Breast epithelium (tissue), 4 donors: ENCODE measurements around the gene SFMBT2. TPM values are rescaled to one million over a fixed set of nuclear protein-coding genes. Genes with fewer than 3 reads are reported as not detected.

Experiments used
- DNase-seq, 2 donors: peaks; one replicate each; pipeline ENCODE4 v3.0.0-alpha.2; 2019; ENCODE audit warnings: low spot score in 2 of 2
- H3K27ac ChIP-seq, 2 donors: fragments of 200-600 bp; sonication (generic) in 1 of 2; one replicate each; pipeline ENCODE4 v1.5.1; 2016 to 2019; ENCODE audit warnings: mild to moderate bottlenecking in 1 of 2
- H3K27me3 ChIP-seq, 2 donors: fragments of 200-600 bp; sonication (generic) in 1 of 2; one replicate each; pipeline versions ENCODE4 v1.5.1 to v1.6.0; 2017 to 2019; ENCODE audit warnings: control low read depth in 1 of 2, mild to moderate bottlenecking in 1 of 2
- H3K36me3 ChIP-seq: fragments of 200-600 bp; one replicate; pipeline ENCODE4 v1.5.1; 2019
- H3K4me1 ChIP-seq, 2 donors: fragments of 200-600 bp; sonication (generic); one replicate each; pipeline ENCODE4 v1.5.1; 2016 to 2019; ENCODE audit warnings: control low read depth in 1 of 2
- H3K4me3 ChIP-seq, 3 donors: fragments of 200-600 bp; sonication (generic); 1 replicate in 2 of 3; 2 replicates in 1 of 3; pipeline ENCODE4 v1.5.1; 2016 to 2019; ENCODE audit warnings: mild to moderate bottlenecking in 3 of 3, moderate library complexity in 2 of 3
- H3K9me3 ChIP-seq, 2 donors: fragments of 200-600 bp; sonication (generic) in 1 of 2; one replicate each; pipeline ENCODE4 v1.5.1; 2016 to 2019; ENCODE audit warnings: control low read depth in 1 of 2
- POLR2A ChIP-seq: fragments of 450-650 bp; IDR thresholded peaks from one replicate; pipeline ENCODE4 v1.6.1; 2016; ENCODE audit warnings: antibody characterized with exemption, mild to moderate bottlenecking, moderate library complexity
- POLR2AphosphoS5 ChIP-seq, 3 donors: sonication (generic); formaldehyde crosslinking; IDR thresholded peaks; one replicate each; pipeline ENCODE4 v1.6.1; 2017; ENCODE audit warnings: antibody characterized with exemption in 3 of 3
- intact Hi-C: fragments of 100-400 bp; cut with DNase I; formaldehyde crosslinking; loops from one replicate; pipeline ENCODE4 v1.15.1; 2023; ENCODE audit warnings: low total_unique reads
- total RNA-seq, 3 donors: library from RNA; depleted of rRNA; stranded (reverse); fragments of >200 nt; gene quantifications; one replicate each; pipeline ENCODE4 v1.1.0, GENCODE V29; 2016
- TF ChIP-seq, protein P1 (sequence below), 3 donors: fragments of 450-650 bp; IDR thresholded peaks; one replicate each; pipeline ENCODE4 v1.5.1; 2016 to 2017; ENCODE audit warnings: antibody characterized with exemption in 3 of 3, mild to moderate bottlenecking in 3 of 3, moderate library complexity in 3 of 3

SFMBT2 gene
- total RNA-seq, 3 donors from 2014 or later: 3.5 to 32.8 (median 22.8) TPM

DNA sequence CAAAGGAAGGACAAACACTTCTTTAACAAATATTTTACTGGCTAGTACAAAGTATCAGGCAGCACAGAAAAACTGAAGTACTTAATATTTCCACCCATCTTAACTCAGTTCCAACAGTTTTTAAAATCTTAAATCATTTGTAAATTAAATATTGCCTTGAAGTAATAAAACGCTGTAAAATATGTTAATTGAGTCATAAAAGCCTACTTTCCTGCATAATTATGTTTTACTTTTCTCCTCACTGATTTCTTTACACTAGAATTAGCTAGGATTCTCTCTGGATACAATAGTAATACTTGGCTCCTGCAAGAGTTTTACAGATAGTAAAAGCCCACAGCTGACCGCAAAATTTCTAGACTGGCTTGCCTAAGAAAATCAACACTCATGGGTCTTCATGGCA lies 74.9 kb downstream of the SFMBT2 start:
- Histone ChIP-seq H3K27me3 (no peaks in the 10 kb centered on the region), H3K9me3 (no peaks in the 10 kb centered on the region), H3K4me1 (no peaks in the 10 kb centered on the region), H3K36me3 (no peaks in the 10 kb centered on the region), H3K27ac (no peak overlapping the region), H3K4me3 (no peak overlapping the region)
- TF ChIP-seq POLR2AphosphoS5 (IDR thresholded peaks at IDR 0.05) (no peak), POLR2A (no peak)
- TF ChIP-seq, protein P1, sequence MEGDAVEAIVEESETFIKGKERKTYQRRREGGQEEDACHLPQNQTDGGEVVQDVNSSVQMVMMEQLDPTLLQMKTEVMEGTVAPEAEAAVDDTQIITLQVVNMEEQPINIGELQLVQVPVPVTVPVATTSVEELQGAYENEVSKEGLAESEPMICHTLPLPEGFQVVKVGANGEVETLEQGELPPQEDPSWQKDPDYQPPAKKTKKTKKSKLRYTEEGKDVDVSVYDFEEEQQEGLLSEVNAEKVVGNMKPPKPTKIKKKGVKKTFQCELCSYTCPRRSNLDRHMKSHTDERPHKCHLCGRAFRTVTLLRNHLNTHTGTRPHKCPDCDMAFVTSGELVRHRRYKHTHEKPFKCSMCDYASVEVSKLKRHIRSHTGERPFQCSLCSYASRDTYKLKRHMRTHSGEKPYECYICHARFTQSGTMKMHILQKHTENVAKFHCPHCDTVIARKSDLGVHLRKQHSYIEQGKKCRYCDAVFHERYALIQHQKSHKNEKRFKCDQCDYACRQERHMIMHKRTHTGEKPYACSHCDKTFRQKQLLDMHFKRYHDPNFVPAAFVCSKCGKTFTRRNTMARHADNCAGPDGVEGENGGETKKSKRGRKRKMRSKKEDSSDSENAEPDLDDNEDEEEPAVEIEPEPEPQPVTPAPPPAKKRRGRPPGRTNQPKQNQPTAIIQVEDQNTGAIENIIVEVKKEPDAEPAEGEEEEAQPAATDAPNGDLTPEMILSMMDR (IDR thresholded peaks at IDR 0.05): no peak
- intact Hi-C loops: loop anchor here (2.0 kb wide), 1 partner anchor 59 kb away; no protein-coding TSS in a partner anchor
- no peak for DNase-seq

DNA sequence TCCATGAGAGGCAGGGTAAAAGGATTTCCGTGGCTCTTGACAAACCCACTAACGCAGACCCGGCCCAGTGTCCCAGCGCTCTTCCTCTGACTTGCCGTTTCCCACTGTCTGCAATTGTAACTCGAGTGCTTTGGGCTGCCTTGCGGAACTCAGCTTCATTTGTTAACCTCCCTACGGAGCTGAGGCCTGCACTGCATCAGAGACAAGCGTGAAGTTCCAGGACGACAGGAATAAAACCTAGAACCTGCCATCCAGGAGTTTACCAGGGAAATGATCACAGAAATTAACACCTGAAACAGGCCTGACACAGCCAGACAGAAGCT lies 76.2 kb downstream of the SFMBT2 start:
- Histone ChIP-seq H3K27ac (peak overlapping the region in 1 of 2 donors; percentile 55), H3K36me3 (no peaks in the 10 kb centered on the region), H3K9me3 (no peaks in the 10 kb centered on the region), H3K27me3 (no peaks in the 10 kb centered on the region), H3K4me3 (no peak overlapping the region), H3K4me1 (no peaks in the 10 kb centered on the region)
- TF ChIP-seq POLR2A (no peak), POLR2AphosphoS5 (IDR thresholded peaks at IDR 0.05) (no peak)
- TF ChIP-seq, protein P1 (IDR thresholded peaks at IDR 0.05): no peak
- no peak for DNase-seq
- intact Hi-C loops: no loop called here

DNA sequence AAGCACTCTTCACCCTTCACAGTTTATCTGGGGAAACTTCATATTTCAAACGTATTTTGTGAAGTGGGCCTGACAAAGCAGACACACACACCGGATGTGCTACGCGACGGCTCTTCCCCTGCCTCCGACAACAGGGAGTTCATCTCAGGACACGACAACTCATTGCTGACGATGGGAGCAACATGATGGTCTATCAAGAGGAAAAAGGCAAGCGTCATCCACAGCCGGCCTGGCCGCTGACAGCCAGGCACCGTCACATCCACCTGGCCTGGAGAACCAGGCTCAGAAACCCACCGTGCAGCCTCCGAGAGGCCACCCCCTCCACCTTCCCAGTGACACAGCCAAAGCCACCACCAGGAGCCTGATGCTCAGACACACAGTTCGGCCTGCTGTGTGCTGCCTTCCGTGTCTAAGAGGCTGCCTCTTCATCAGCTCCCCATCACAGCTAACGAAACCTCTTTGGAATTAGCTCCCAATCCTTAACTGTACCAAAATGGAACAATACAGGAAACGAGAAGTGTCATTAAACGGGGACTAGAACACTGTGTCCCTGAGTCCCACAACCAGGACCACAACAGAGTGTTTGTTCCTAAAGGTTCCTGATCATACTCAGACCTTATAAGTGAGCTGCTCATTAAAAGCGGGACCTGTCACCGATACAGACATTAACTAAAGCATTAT lies 76.7 kb downstream of the SFMBT2 start:
- H3K36me3 ChIP-seq: no peaks in the 10 kb centered on the region
- H3K9me3 ChIP-seq: peaks cover 0 to 4% of the 10 kb centered on the region in 2 donors
- no peaks in the 10 kb centered on the region for H3K27me3 ChIP-seq
- H3K4me1 ChIP-seq: no peaks in the 10 kb centered on the region
- intact Hi-C loops: no loop called here
- DNase-seq: no peak
- H3K27ac ChIP-seq: peak overlapping the region in 1 of 2 donors; percentile 55
- no peak overlapping the region for H3K4me3 ChIP-seq
- no peak for TF ChIP-seq POLR2A
- TF ChIP-seq POLR2AphosphoS5 (IDR thresholded peaks at IDR 0.05): no peak
- TF ChIP-seq, protein P1 (IDR thresholded peaks at IDR 0.05): no peak

DNA sequence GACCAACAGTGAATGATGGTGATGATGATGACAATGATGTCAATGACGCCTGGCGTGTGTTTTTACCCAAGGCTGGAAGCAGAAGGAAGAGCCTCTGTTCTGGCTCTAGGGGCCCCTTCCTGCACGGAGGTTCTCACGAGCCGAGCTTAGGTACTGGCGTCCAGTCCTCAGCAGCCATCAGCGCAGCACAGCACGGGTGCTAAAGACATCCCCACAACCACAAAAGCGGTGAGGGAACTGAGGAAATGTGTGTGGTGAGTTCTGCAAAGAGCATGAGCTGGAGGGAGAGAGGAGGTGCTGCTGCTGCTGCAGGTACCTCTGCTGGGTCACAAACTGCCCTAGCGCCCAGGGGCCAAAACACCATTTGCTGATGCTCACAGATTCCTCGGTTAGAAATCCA lies 81.6 kb downstream of the SFMBT2 start:
- H3K36me3 ChIP-seq: no peaks in the 10 kb centered on the region
- H3K9me3 ChIP-seq: peaks cover 10 to 24% of the 10 kb centered on the region in 2 donors
- no peak overlapping the region for H3K4me3 ChIP-seq
- TF ChIP-seq, protein P1 (IDR thresholded peaks at IDR 0.05): no peak
- no peak for TF ChIP-seq POLR2A
- TF ChIP-seq POLR2AphosphoS5 (IDR thresholded peaks at IDR 0.05): no peak
- H3K4me1 ChIP-seq: no peaks in the 10 kb centered on the region
- DNase-seq: no peak
- H3K27me3 ChIP-seq: no peaks in the 10 kb centered on the region
- intact Hi-C loops: no loop called here
- H3K27ac ChIP-seq: no peak overlapping the region

DNA sequence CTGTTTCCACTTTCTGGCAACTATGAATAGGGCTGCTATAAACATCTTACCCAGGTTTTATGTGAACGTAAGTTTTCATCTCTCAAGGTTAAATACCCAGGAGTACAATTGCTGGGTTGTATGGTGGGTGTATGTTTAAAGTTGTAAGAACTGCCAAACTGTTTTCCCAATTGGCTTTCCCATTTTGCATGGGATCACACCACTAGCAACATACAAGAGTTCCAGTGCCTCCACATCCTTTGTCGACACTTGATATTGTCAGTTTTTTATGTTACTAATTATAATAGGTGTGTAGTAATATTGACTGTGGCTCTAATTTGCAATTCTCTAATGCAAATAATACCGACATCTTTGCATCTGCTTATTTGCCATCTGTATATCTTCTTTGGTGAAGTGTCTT lies 82.9 kb downstream of the SFMBT2 start:
- Histone ChIP-seq H3K27ac (no peak overlapping the region), H3K36me3 (no peaks in the 10 kb centered on the region), H3K4me3 (no peak overlapping the region), H3K27me3 (no peaks in the 10 kb centered on the region), H3K9me3 (peaks cover 10 to 24% of the 10 kb centered on the region in 2 donors), H3K4me1 (no peaks in the 10 kb centered on the region)
- intact Hi-C loops: no loop called here
- DNase-seq: no peak
- TF ChIP-seq, protein P1 (IDR thresholded peaks at IDR 0.05): no peak
- TF ChIP-seq POLR2A (no peak), POLR2AphosphoS5 (IDR thresholded peaks at IDR 0.05) (no peak)
